Keratinocyte (primary cell): ENCODE measurements around the gene WDR7.

Experiments used
- CTCF ChIP-seq, 3 experiments: IDR thresholded peaks in 1 of 3; conservative IDR thresholded peaks in 1 of 3; optimal IDR thresholded peaks in 1 of 3; 2 replicates in 2 of 3; 3 replicates in 1 of 3; pipeline versions ENCODE3 to v1.5.1; 2011; ENCODE audit warnings: low read length in 3 of 3, mild to moderate bottlenecking in 3 of 3, moderate library complexity in 2 of 3, control low read depth in 1 of 3, inconsistent platforms in 1 of 3; ENCODE audit not compliant: insufficient read depth in 2 of 3; ENCODE audit errors: extremely low read depth in 1 of 3
- EZH2 ChIP-seq: IDR thresholded peaks from one replicate; pipeline ENCODE4 v1.6.1; 2012; ENCODE audit warnings: inconsistent platforms, mild to moderate bottlenecking, low read length, moderate library complexity

- no peak for TF ChIP-seq CTCF (optimal IDR thresholded peaks at IDR 0.05 in 1 of 3, IDR thresholded peaks at IDR 0.05 in 1 of 3, conservative IDR thresholded peaks at IDR 0.05 in 1 of 3; ENCODE audit: extremely low read depth in 1 of 3, insufficient read depth in 2 of 3, low read length in 3 of 3)
- no peak for TF ChIP-seq EZH2
These were observed 105.8 kb downstream of the WDR7 start for GRCh38 chr18:56756966-56757365.
